Kidney tubule cell (primary cell): ENCODE results near the gene PHKG2.

ENCODE experiments used
- DNase-seq: peaks from one replicate; pipeline ENCODE4 v3.0.0-alpha.2; 2018; ENCODE audit warnings: low spot score

PHKG2 gene

DNA sequence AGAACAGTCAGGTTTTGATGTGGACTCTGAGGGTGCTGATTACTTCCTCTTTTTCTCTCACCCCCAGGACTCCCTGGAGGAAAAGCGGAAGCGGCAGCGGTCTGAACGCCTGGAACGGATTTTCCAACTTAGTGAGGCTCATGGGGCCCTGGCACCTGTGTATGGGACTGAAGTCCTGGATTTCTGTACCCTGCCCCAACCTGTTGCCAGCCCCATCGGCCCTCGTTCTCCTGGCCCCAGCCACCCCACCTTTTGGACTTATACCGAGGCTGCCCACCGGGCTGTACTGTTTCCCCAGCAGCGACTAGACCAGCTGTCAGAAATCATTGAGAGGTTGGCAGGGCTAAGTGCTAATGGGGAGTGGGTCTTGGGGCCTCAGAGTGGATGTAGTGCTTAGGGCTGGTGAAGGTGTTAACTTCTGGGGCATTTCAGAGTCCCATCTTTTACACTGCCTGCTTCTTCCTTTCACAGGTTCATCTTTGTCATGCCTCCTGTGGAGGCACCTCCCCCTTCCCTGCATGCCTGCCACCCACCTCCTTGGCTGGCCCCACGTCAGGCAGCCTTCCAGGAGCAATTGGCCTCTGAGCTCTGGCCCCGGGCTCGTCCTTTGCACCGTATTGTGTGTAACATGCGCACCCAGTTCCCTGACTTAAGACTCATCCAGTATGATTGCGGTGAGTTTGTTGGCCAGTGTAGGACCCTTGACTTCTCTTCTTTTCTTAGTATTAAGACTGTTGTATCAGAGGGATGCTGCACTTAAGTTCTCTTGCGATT is 19.1 kb upstream of the PHKG2 start:
- DNase-seq: no peak

DNA sequence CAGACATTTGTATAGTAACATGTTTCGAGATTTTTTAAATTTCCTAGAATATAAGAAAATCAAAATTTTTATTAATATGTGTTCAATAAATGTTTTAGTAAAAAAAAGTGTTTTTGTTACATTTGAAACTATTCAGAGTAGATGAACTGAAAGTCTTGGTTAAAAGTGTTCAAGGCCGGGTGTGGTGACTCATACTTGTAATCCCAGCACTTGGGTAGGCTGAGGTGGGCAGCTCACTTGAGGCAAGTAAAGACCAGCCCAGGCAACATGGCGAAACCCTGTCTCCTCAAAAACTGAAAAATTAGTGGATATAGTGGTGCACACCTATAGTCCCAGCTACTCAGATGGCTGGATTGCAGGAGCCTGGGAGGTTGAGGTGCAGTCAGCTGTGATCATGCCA is 16.8 kb upstream of the PHKG2 start:
- no peak for DNase-seq

DNA sequence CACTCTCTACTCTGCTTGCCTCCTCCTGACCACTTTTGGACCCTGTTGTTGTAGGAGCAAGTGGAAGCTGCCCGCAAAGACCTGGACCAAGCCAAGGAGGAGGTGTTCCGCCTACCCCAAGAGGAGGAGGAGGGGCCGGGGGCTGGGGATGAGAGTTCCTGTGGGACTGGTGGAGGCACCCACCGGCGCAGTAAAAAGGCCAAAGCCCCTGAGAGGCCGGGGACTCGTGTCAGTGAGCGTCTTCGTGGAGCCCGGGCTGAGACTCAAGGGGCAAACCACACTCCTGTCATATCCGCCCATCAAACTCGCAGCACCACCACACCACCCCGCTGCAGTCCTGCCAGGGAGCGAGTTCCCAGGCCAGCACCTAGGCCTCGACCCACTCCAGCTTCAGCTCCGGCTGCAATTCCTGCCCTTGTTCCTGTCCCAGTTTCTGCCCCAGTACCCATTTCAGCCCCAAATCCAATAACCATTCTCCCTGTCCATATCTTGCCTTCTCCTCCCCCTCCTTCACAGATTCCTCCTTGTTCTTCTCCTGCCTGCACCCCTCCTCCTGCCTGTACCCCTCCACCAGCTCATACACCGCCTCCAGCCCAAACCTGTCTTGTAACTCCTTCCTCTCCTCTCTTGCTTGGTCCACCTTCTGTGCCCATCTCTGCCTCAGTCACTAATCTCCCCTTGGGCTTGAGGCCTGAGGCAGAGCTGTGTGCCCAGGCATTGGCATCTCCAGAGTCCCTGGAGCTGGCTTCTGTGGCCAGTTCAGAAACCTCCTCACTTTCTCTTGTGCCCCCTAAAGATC is 11.0 kb upstream of the PHKG2 start:
- DNase-seq: no peak

DNA sequence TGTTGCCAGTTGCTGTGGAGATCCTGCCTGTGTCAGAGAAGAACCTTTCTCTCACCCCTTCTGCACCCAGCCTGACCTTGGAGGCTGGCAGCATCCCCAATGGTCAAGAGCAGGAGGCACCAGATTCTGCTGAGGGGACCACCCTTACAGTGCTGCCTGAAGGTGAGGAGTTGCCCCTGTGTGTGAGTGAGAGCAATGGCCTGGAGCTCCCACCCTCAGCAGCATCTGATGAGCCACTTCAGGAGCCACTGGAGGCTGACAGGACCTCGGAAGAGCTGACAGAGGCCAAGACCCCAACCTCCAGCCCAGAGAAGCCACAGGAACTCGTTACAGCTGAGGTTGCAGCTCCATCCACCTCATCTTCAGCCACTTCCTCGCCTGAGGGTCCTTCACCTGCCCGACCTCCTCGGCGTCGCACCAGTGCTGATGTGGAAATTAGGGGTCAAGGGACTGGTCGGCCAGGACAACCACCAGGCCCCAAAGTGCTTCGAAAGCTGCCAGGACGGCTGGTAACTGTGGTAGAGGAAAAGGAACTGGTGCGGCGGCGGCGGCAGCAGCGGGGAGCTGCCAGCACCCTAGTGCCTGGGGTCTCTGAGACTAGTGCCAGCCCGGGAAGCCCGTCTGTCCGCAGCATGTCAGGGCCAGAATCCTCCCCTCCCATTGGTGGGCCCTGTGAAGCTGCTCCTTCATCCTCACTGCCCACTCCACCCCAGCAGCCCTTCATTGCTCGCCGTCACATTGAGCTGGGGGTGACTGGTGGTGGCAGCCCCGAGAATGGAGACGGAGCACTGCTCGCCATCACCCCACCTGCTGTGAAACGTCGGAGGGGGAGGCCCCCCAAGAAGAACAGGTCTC is 10.2 kb upstream of the PHKG2 start:
- DNase-seq: no peak

DNA sequence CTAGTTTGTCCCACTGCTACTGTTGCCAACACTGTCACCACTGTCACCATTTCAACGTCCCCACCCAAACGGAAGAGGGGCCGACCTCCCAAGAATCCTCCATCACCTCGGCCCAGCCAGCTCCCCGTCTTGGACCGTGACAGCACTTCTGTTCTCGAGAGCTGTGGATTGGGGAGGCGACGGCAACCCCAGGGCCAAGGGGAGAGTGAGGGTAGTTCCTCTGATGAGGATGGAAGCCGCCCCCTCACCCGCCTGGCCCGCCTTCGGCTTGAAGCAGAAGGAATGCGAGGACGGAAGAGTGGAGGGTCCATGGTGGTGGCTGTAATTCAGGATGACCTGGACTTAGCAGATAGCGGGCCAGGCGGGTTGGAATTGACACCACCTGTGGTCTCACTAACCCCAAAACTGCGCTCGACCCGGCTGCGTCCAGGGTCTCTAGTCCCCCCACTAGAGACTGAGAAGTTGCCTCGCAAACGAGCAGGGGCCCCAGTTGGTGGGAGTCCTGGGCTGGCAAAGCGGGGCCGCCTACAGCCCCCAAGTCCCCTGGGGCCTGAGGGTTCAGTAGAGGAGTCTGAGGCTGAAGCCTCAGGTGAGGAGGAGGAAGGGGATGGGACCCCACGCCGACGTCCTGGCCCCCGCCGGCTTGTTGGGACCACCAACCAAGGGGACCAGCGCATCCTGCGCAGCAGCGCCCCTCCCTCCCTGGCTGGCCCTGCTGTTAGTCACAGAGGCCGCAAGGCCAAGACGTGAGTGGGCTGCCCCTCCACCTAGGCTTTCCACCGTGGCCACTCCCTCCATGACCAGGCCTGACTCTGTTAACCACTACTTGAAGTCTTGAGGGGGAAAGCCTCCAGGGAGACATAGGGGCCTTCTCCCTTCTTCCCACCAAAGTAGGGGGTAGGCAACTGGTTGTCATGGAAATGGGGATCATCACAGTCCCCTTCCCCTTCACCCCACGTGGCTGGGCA is 9.0 kb upstream of the PHKG2 start:
- no peak for DNase-seq

DNA sequence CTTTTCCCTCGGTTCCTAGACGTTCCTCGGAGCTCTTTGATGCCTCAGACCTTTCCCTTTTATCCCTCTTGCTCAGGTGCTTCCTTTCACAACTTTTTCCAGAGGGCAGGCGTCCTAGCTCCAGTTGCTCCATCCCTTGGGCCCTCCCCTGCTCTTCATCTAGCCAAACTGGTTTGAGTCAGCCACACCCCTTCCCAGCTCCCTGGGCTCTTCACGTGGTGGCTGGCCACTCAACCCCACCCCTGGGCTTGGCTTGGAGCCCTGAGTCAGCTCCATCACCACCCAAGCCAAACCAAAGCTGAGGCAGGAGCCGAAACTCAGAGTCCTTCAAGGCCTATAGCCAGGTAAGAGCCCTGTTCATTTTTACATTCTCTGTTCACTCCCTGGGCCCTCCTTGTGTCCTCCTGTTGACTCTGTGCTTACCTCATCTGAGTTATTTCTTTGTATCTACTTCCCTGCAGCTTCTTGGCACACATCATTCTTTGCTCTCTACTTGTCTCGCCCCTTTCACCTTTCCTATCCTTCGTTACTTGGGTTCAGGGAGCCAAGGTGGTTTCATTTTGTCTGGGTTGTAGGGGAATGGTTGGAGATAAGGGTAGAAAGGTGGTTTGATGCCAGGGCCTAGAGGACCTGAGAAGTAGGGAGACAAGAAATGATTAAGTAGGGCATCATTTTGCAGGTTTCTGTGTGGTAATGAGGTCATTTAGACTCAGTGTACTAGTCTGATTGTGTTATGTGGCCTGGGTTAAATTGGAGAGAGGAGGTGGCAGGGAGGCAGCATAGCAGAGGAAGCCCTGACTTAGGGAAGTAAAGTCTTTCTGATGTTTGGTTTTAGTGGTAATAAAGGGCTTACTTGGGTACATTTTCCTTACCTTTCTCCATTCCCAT is 7.6 kb upstream of the PHKG2 start:
- DNase-seq: peak; percentile 96

DNA sequence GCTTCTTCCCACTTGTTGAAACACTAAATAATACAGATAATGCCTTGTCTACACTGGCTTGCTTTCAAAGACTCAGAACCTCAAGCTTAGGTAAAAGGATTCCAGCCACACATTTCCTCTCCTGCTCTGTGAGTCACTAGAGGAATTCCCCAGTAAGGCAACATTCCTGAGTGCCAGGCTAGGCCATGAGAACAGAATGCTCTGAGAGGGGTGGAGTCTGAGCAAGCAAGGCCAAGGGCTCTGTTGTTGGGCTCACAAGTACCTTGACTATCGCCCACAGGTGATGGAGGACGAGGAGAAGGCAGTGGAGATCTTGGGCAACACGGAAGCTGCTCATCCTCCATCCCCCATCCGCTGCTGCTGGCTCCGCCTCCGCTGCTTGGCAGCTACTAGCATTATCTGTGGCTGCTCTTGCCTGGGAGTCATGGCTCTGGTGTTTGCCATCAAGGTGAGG is 6.7 kb upstream of the PHKG2 start:
- DNase-seq: peak; percentile 98

DNA sequence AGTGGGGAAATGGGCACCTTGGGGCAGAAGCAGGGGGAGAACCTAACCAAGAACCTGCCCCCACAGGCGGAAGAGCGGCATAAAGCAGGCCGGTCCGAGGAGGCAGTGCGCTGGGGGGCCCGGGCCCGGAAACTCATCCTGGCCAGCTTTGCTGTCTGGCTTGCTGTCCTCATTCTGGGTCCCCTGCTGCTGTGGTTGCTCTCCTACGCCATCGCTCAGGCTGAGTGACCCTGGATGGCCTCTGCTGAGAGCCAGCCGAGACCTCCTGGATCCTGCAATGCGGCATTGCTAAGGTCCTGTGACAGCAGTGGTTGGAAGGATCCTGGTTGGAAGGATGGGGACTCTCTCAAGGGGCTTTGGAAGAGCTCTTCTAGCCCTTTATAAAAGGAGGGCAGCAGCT is 4.5 kb upstream of the PHKG2 start:
- no peak for DNase-seq

DNA sequence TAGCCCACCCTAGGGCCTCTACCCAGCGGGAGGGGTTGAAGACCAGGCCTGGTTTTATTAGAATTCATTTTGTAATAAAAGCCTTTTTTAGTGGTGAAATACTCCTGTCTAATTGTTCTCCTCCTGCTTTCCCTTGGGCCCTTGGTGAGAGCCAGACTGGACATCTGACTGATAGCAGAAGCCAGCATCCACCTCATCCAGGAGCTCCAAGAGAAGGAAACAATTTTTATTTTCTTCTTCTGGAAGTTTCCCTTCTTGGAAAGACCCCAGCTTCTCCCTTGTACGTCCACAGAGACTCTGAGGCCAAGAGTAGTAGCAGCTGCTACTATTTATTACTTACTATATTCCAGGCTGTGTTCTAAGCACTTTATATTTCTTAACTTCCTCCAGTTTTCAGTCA is 4.0 kb upstream of the PHKG2 start:
- DNase-seq: no peak

DNA sequence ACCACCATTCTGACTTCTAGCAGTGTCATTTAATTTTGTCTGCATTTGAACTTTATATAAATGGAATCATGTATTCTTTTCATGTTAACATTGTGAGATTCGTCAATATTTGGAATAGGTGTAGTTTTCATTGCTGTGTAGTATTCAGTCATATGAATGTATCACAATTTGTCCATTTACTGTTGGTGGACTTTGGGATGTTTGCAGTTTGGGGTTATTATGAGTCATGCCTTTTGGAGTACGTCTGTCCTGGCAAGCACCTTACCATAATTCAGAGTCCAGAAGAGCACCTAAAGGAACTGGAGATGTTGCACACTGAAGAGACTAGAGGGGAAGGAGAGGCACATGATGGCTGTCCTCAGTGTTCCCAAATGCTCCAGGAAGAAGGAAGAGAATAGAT is 3.1 kb upstream of the PHKG2 start:
- no peak for DNase-seq

DNA sequence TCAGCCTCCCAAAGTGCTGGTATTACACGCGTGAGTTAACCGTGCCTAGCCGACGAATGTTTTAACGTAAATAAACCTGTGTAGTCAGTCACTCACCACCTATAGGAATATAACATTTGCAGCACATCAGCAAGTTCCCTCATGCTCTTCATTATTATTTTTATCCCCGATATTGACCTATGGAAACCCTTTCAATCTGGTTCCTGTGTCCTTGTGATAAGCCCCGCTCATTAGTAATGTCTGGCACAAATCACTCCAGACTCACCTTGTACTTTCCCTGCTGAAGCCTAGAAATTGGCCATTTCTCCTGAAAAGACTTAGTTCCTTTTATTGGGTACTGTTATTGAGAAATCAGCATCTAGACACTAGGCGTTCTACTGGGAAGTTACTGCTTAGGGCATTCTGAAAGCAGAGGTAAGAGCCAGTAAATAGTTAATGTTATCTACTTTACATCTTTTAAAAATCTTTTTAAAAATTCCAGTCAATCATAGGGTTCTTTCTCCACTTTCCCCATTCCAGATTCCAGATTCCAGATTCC is 1.5 kb upstream of the PHKG2 start:
- DNase-seq: no peak

DNA sequence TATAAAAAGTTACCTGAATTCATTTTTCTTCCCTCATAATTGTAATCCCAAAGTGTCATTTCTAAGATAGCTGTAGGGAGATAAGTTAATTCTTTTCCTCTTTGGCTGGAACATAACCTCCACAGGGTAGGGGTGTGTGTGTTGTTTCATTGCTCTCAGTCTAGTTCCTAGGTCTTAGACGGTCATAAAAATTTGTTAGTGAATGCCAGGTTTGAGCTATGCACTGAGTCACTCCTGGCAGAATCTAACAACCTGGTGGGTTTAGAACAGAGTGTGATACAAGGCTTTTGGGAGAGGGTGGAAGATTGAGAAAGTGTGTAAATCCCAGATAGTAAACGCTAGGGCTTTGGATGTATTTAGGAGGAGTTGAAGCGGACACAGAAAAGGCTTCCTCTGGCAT is 894 bp upstream of the PHKG2 start:
- DNase-seq: peak; percentile 62

DNA sequence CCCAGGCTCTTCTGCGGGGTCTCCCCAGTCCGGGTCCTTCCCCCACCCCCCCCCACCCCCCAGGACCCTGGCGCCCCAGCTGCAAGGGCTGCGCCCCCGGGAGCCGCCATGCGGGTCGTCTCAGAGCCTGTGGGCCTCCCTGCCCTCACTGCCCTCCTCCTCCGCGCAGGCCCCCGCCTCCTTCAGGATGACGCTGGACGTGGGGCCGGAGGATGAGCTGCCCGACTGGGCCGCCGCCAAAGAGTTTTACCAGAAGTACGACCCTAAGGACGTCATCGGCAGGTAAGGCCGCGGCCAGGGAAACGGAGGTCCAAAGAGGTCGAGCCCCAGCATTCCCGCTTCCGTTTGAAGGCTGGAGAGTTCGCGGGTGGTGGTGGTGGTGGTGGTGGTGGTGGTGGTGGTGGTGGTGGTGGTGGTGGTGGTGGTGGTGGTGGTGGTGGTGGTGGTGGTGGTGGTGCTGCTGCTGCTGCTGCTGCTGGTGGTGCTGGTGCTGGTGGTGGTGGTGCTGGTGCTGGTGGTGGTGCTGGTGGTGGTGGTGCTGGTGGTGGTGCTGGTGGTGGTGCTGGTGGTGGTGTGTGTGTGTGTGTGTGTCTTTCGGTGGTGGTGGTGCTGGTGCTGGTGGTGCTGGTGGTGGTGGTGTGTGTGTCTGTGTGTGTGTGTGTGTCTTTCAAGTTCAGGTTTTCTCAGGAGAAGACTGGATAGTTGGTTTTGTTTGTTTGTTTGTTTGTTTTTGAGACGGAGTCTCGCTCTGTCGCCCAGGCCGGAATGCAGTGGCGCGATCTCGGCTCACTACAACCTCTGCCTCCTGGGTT is 615 bp downstream of the PHKG2 start:
- peak; percentile 67 for DNase-seq

DNA sequence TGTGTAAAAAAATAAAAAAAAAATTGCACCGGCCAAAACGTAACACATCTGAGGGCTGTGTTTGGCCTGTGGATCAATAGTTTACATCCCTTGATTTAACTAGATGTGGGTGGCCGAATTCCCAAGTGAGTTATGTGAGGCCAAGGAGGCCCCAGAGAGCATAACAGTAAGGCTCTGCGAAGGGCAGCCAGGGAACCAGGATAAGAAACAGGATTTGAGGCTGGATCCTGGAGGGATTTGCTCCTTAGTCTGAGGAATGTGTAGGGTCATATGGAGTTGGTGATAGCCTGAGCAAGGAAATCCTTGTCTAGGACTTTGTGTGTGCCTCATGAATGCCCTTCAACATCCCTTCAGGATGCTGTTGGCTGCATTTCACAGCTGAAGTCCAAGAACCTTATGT is 2.0 kb downstream of the PHKG2 start:
- no peak for DNase-seq

DNA sequence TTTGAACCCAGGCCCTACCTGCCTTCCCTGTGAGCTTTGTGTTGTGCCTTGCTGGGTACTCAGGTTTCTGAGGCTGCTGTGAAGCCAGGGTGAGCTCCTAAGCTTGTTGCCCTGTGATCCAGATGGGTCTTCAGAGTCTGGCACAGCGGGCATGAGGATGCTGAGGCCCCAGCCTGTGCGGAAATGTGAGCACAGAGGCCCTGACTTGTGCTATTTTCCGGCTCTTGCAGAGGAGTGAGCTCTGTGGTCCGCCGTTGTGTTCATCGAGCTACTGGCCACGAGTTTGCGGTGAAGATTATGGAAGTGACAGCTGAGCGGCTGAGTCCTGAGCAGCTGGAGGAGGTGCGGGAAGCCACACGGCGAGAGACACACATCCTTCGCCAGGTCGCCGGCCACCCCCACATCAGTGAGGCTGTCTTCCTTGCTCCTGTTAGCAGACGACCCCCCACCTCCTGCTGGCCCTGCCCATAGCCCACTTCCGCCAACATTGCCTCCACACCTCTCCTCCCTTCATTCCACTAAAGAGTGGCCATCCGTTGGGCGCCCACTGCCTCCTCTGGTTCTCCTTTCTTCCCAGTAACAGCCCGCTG is 2.7 kb downstream of the PHKG2 start:
- no peak for DNase-seq

DNA sequence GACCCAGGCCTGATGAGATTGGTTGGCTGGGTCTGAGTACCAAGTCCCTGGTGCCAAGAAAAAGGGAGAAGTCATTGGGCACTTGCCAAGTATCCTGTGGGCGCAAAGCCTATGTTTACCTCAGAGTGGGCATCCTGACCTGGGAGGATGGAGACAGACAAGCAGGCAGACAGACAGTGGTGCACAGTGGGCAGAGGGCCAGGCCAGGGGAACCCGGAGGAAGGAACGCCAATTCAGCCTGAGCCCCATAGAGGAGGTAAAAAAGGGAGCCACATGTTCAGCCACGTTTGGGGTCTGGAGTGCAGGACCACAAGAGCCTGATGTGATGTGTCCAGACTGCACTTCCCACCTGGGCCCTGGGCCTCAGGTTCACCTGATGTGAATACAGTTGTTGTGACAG is 5.4 kb downstream of the PHKG2 start:
- DNase-seq: no peak

DNA sequence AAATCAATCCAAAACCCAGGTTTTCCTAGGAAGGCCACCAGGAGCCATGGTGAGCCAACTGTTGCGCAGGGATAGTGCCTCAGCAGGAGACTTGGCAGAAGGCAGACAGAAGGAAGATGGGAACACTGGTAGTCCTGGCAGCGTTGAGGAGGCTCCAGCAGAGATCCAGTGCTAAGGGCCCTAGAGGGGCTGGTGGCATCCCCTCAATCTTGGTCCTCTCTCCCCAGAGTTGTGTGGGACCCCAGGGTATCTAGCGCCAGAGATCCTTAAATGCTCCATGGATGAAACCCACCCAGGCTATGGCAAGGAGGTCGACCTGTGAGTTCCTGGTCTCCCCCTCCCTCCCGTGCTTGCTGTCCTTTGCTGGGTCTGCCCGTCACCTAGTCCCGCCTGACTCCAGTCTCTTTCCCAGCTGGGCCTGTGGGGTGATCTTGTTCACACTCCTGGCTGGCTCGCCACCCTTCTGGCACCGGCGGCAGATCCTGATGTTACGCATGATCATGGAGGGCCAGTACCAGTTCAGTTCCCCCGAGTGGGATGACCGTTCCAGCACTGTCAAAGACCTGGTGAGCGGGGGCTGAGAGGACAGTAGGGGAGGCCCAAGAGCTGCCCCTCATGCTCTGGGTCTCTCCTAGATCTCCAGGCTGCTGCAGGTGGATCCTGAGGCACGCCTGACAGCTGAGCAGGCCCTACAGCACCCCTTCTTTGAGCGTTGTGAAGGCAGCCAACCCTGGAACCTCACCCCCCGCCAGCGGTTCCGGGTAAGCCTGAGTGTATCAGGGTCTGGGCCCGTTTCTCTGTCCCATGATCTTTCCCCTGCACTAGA is 7.9 kb downstream of the PHKG2 start:
- no peak for DNase-seq

DNA sequence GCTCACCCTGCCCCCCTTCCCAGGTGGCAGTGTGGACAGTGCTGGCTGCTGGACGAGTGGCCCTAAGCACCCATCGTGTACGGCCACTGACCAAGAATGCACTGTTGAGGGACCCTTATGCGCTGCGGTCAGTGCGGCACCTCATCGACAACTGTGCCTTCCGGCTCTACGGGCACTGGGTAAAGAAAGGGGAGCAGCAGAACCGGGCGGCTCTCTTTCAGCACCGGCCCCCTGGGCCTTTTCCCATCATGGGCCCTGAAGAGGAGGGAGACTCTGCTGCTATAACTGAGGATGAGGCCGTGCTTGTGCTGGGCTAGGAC is 8.5 kb downstream of the PHKG2 start:
- DNase-seq: no peak
